Neuronal stem cell (in vitro differentiated cells): ENCODE measurements around the gene CNOT11.

ENCODE experiments used
- DNase-seq: peaks from one replicate; pipeline ENCODE4 v3.0.0-alpha.2; 2013; ENCODE audit warnings: low spot score
- H2AFZ ChIP-seq: one replicate; pipeline ENCODE4 v1.6.1; 2013; ENCODE audit warnings: mild to moderate bottlenecking, low read length, inconsistent platforms
- H2AK5ac ChIP-seq: 2 replicates; pipeline ENCODE4 v1.6.1; 2013; ENCODE audit warnings: low read depth, mild to moderate bottlenecking, inconsistent platforms, low read length, moderate library complexity, mixed read lengths
- H2BK120ac ChIP-seq: 2 replicates; pipeline ENCODE4 v1.6.1; 2013; ENCODE audit warnings: low read depth, mild to moderate bottlenecking, inconsistent platforms, low read length, moderate library complexity, mixed read lengths
- H2BK12ac ChIP-seq: one replicate; pipeline ENCODE4 v1.6.1; 2013; ENCODE audit warnings: low read length, inconsistent platforms
- H2BK15ac ChIP-seq: 2 replicates; pipeline ENCODE4 v1.6.1; 2013; ENCODE audit warnings: mild to moderate bottlenecking, low read length, inconsistent platforms, mixed read lengths
- H2BK5ac ChIP-seq: one replicate; pipeline ENCODE4 v1.6.1; 2013; ENCODE audit warnings: inconsistent platforms, mild to moderate bottlenecking, low read length, moderate library complexity
- H3K14ac ChIP-seq: one replicate; pipeline ENCODE4 v1.6.1; 2013; ENCODE audit warnings: low read length, inconsistent platforms
- H3K18ac ChIP-seq: 2 replicates; pipeline ENCODE4 v1.6.1; 2013; ENCODE audit warnings: low read length, inconsistent platforms
- H3K23ac ChIP-seq: 2 replicates; pipeline ENCODE4 v1.6.1; 2013; ENCODE audit warnings: low read depth, mild to moderate bottlenecking, mixed read lengths, low read length, inconsistent platforms; ENCODE audit not compliant: poor library complexity
- H3K27ac ChIP-seq: replicated peaks from 3 replicates; pipeline ENCODE4 v1.5.1; 2013; ENCODE audit warnings: low read length, inconsistent platforms
- H3K27me3 ChIP-seq, 3 experiments: 2 replicates each; pipeline ENCODE4 v1.6.1; 2013; ENCODE audit warnings: low read length in 3 of 3, mild to moderate bottlenecking in 2 of 3, inconsistent platforms in 1 of 3, low read depth in 1 of 3, mixed read lengths in 1 of 3, moderate library complexity in 1 of 3; ENCODE audit not compliant: control insufficient read depth in 3 of 3, insufficient read depth in 3 of 3
- H3K36me3 ChIP-seq, 2 donors: replicated peaks in 1 of 2; 2 replicates each; pipeline ENCODE4 v1.6.1; 2013; ENCODE audit warnings: low read length in 2 of 2; ENCODE audit not compliant: control insufficient read depth in 2 of 2, insufficient read depth in 2 of 2
- H3K4ac ChIP-seq: 2 replicates; pipeline ENCODE4 v1.6.1; 2013; ENCODE audit warnings: inconsistent platforms, mild to moderate bottlenecking, low read length, moderate library complexity
- H3K4me1 ChIP-seq, 2 donors: 1 replicate in 1 of 2; 2 replicates in 1 of 2; pipeline ENCODE4 v1.6.1; 2013; ENCODE audit warnings: low read length in 2 of 2, low read depth in 1 of 2; ENCODE audit not compliant: control insufficient read depth in 2 of 2, insufficient read depth in 1 of 2
- H3K4me2 ChIP-seq: one replicate; pipeline ENCODE4 v1.6.1; 2013; ENCODE audit warnings: mild to moderate bottlenecking, low read length, inconsistent platforms; ENCODE audit not compliant: insufficient read depth, poor library complexity, severe bottlenecking
- H3K4me3 ChIP-seq, 2 donors: 2 replicates each; pipeline ENCODE4 v1.5.1; 2013; ENCODE audit warnings: low read length in 2 of 2, mild to moderate bottlenecking in 2 of 2, inconsistent platforms in 1 of 2, moderate library complexity in 1 of 2
- H3K79me1 ChIP-seq: one replicate; pipeline ENCODE4 v1.6.1; 2013; ENCODE audit warnings: low read depth, mild to moderate bottlenecking, inconsistent platforms, low read length, moderate library complexity
- H3K9ac ChIP-seq: one replicate; pipeline ENCODE4 v1.6.1; 2013; ENCODE audit warnings: mild to moderate bottlenecking, low read depth, low read length, inconsistent platforms; ENCODE audit not compliant: poor library complexity
- H3K9me3 ChIP-seq, 2 donors: replicated peaks in 1 of 2; 2 replicates each; pipeline versions ENCODE3 to v1.6.1; 2013; ENCODE audit warnings: low read length in 2 of 2, mild to moderate bottlenecking in 2 of 2, inconsistent platforms in 1 of 2, low read depth in 1 of 2, mixed read lengths in 1 of 2, moderate library complexity in 1 of 2; ENCODE audit not compliant: control insufficient read depth in 2 of 2, insufficient read depth in 1 of 2
- H4K8ac ChIP-seq: one replicate; pipeline ENCODE4 v1.6.1; 2013; ENCODE audit warnings: low read depth, mild to moderate bottlenecking, inconsistent platforms, low read length, moderate library complexity
- H4K91ac ChIP-seq: one replicate; pipeline ENCODE4 v1.6.1; 2013; ENCODE audit warnings: low read length, low read depth, mild to moderate bottlenecking, inconsistent platforms; ENCODE audit not compliant: poor library complexity
- WGBS, 2 donors: extraction: QIAGEN DNeasy Blood & Tissue Kit; methylation state at CpG; one replicate each; pipeline ENCODE4 v1.1.7; 2013; ENCODE audit warnings: missing lambda C conversion rate in 2 of 2, mixed read lengths in 1 of 2; ENCODE audit not compliant: insufficient read length in 2 of 2, insufficient replicate concordance in 1 of 2; ENCODE audit errors: extremely low coverage in 2 of 2; 5-methylcytosine and 5-hydroxymethylcytosine counted together

CNOT11 gene

DNA sequence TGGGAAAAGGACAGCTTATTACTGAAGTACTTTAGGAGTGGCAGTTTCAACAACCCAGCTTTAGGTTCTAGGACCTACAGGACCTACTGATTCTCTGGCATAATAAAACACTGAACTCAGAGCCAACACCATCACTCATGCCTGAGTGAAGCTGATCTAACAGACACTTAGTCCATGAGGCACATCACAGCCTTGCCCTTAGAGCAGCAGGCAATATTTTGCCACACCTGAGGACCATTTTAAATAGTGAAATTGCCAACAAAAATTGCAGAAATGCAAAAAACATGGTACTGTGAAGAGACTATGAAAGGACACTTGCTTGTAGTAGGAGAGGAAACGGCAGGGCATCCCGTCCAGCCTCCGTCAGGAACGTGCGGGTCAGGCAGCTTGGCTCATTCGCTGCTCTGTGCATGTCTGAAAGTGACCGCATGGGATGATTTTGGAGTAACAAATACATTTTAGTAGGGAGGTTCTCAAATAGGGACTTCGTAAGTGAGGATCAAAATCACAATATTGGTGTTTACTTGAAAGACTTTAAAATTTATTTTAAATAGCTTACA lies 18.1 kb downstream of the CNOT11 start:
- H3K23ac ChIP-seq = no peak overlapping the region
- no peak overlapping the region for H2BK5ac ChIP-seq
- H3K4me1 ChIP-seq = no peaks in the 10 kb centered on the region
- H3K9me3 ChIP-seq = no peaks in the 10 kb centered on the region
- no peaks in the 10 kb centered on the region for H3K79me1 ChIP-seq
- no peak overlapping the region for H3K4me3 ChIP-seq
- H4K91ac ChIP-seq = no peak overlapping the region
- no peak overlapping the region for H3K4me2 ChIP-seq
- H3K36me3 ChIP-seq = peaks cover 19 to 90% of the 10 kb centered on the region in 2 donors
- DNase-seq = no peak
- no peak overlapping the region for H3K4ac ChIP-seq
- no peak overlapping the region for H2AK5ac ChIP-seq
- H3K18ac ChIP-seq = no peak overlapping the region
- H2BK12ac ChIP-seq = no peak overlapping the region
- no CpG with 5 or more reads among the region's 8 CpGs for WGBS, 2 donors
- no peak overlapping the region for H3K27ac ChIP-seq
- H3K27me3 ChIP-seq = no peaks in the 10 kb centered on the region
- H3K14ac ChIP-seq = no peak overlapping the region
- no peak overlapping the region for H2BK120ac ChIP-seq
- no peak overlapping the region for H3K9ac ChIP-seq
- H2BK15ac ChIP-seq = no peak overlapping the region
- H2AFZ ChIP-seq = no peak overlapping the region
- no peak overlapping the region for H4K8ac ChIP-seq

GRCh38 chr2:101272045-101272784 lies 19.5 kb downstream of the CNOT11 start:
- H2AFZ ChIP-seq = no peak overlapping the region
- H3K27ac ChIP-seq = no peak overlapping the region
- H3K9ac ChIP-seq = no peak overlapping the region
- no peaks in the 10 kb centered on the region for H3K79me1 ChIP-seq
- DNase-seq = no peak
- no peak overlapping the region for H4K91ac ChIP-seq
- no peak overlapping the region for H2BK12ac ChIP-seq
- no CpG with 5 or more reads among the region's 3 CpGs for WGBS, 2 donors
- H3K36me3 ChIP-seq = peaks cover 19 to 86% of the 10 kb centered on the region in 2 donors
- no peaks in the 10 kb centered on the region for H3K9me3 ChIP-seq
- H3K27me3 ChIP-seq = no peaks in the 10 kb centered on the region
- H3K4me3 ChIP-seq = no peak overlapping the region
- H3K23ac ChIP-seq = no peak overlapping the region
- no peak overlapping the region for H3K14ac ChIP-seq
- no peak overlapping the region for H3K4ac ChIP-seq
- H2BK120ac ChIP-seq = no peak overlapping the region
- H2BK15ac ChIP-seq = no peak overlapping the region
- no peak overlapping the region for H4K8ac ChIP-seq
- H3K4me2 ChIP-seq = no peak overlapping the region
- H2AK5ac ChIP-seq = no peak overlapping the region
- no peak overlapping the region for H3K18ac ChIP-seq
- H3K4me1 ChIP-seq = no peaks in the 10 kb centered on the region
- H2BK5ac ChIP-seq = no peak overlapping the region

- no peaks in the 10 kb centered on the region for H3K9me3 ChIP-seq
- H3K79me1 ChIP-seq = no peaks in the 10 kb centered on the region
- no peak overlapping the region for H3K4me2 ChIP-seq
- no peak overlapping the region for H3K23ac ChIP-seq
- H2BK12ac ChIP-seq = no peak overlapping the region
- H2AFZ ChIP-seq = no peak overlapping the region
- H4K91ac ChIP-seq = no peak overlapping the region
- H2BK15ac ChIP-seq = no peak overlapping the region
- no peak overlapping the region for H4K8ac ChIP-seq
- no peak overlapping the region for H2BK5ac ChIP-seq
- no peak overlapping the region for H3K14ac ChIP-seq
- no peaks in the 10 kb centered on the region for H3K4me1 ChIP-seq
- H3K9ac ChIP-seq = no peak overlapping the region
- peaks cover 18 to 82% of the 10 kb centered on the region in 2 donors for H3K36me3 ChIP-seq
- H3K27me3 ChIP-seq = no peaks in the 10 kb centered on the region
- no peak overlapping the region for H3K18ac ChIP-seq
- no peak overlapping the region for H2AK5ac ChIP-seq
- no CpG with 5 or more reads among the region's 8 CpGs for WGBS, 2 donors
- H3K27ac ChIP-seq = no peak overlapping the region
- no peak overlapping the region for H3K4ac ChIP-seq
- no peak for DNase-seq
- H2BK120ac ChIP-seq = no peak overlapping the region
- H3K4me3 ChIP-seq = no peak overlapping the region
Measured at GRCh38 chr2:101273056-101273455, 20.4 kb downstream of the CNOT11 start.

- Histone ChIP-seq H2AFZ (no peak overlapping the region), H2BK12ac (no peak overlapping the region), H3K27me3 (no peaks in the 10 kb centered on the region), H3K9me3 (no peaks in the 10 kb centered on the region), H3K4me1 (no peaks in the 10 kb centered on the region), H3K14ac (no peak overlapping the region), H4K8ac (no peak overlapping the region), H2BK15ac (no peak overlapping the region), H3K23ac (no peak overlapping the region), H3K18ac (no peak overlapping the region), H2BK5ac (no peak overlapping the region), H3K9ac (no peak overlapping the region), H3K36me3 (peaks cover 18 to 81% of the 10 kb centered on the region in 2 donors), H2BK120ac (no peak overlapping the region), H3K4ac (no peak overlapping the region), H4K91ac (no peak overlapping the region), H3K4me2 (no peak overlapping the region), H3K27ac (no peak overlapping the region), H3K4me3 (no peak overlapping the region), H2AK5ac (no peak overlapping the region), H3K79me1 (no peaks in the 10 kb centered on the region)
- DNase-seq = no peak
- no CpG with 5 or more reads among the region's 5 CpGs for WGBS, 2 donors
Measured at GRCh38 chr2:101274142-101274541, 21.5 kb downstream of the CNOT11 start.
